Measurements from ENCODE around the gene BAG1. TPM values are rescaled to one million over a fixed set of nuclear protein-coding genes. Genes with fewer than 3 reads are reported as not detected.
A peak's percentile ranks its signal among the peaks of the same experiment; 100 is the strongest.

BAG1 gene
- total RNA-seq, 2 donors from 2014 or later: 38.7 to 39.9 TPM

DNA sequence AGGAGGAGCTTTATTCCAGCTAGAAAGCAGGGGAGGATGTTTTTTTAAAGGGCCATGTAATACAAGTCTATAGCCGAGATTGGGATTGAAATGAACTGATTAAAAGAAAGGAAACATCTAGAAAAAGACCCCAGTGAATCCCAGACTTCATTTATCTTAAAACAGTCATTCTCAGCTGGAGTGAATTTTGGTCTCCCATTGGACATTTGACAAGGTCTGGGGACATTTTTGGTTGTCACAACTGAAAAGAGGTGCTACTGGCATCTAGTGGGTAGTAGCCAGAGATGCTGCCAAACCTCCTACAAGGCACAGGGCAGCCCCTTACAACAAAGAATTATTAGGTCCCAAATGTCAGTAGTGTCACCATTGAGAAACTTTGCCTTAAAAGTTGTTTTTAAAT is 40.8 kb downstream of the BAG1 start:
- 89 to 100% methylated on average over 1 of the region's 1 CpG for WGBS, 2 experiments (ENCODE audit: insufficient coverage in 1 of 2, insufficient read length in 1 of 2)

DNA sequence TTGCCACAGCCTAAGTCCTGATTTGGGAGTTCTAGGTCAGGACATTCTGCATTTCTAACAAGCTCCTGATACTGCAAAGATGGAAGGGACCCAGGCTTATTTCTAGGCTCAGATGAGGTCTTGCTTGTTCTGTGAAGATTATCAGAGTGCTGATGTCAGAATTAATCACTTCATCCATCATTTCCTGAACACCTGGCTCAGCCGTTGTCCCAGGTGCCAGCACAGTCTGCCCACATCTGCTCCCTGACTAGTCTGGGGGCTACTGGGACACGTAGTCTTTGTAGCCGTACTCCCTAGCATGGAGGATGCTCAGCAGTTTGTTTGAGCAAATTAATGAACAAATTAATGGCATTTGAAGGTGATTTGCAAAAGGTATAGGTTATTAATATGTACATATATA is 42.5 kb downstream of the BAG1 start:
- H3K36me3 ChIP-seq (ENCODE audit: control insufficient read depth, insufficient read depth, low read length): no peaks in the 10 kb centered on the region
- no peaks in the 10 kb centered on the region for H3K4me1 ChIP-seq (ENCODE audit: control insufficient read depth, insufficient read depth, low read length)
- H3K27me3 ChIP-seq (ENCODE audit: control insufficient read depth, insufficient read depth, low read length, poor library complexity, severe bottlenecking): peaks cover 4% of the 10 kb centered on the region
- no peak overlapping the region for H3K27ac ChIP-seq (ENCODE audit: low read depth, low read length)
- TF ChIP-seq, protein P1, sequence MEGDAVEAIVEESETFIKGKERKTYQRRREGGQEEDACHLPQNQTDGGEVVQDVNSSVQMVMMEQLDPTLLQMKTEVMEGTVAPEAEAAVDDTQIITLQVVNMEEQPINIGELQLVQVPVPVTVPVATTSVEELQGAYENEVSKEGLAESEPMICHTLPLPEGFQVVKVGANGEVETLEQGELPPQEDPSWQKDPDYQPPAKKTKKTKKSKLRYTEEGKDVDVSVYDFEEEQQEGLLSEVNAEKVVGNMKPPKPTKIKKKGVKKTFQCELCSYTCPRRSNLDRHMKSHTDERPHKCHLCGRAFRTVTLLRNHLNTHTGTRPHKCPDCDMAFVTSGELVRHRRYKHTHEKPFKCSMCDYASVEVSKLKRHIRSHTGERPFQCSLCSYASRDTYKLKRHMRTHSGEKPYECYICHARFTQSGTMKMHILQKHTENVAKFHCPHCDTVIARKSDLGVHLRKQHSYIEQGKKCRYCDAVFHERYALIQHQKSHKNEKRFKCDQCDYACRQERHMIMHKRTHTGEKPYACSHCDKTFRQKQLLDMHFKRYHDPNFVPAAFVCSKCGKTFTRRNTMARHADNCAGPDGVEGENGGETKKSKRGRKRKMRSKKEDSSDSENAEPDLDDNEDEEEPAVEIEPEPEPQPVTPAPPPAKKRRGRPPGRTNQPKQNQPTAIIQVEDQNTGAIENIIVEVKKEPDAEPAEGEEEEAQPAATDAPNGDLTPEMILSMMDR (conservative IDR thresholded peaks at IDR 0.05): no peak
- Mint-ChIP-seq H3K4me3 (no peak overlapping the region), H3K9me3 (no peaks in the 10 kb centered on the region), H3K4me1 (peaks cover 13% of the 10 kb centered on the region), H3K36me3 (ENCODE audit: low read depth) (no peaks in the 10 kb centered on the region), H3K27me3 (ENCODE audit: insufficient read depth) (peaks cover 8% of the 10 kb centered on the region), H3K27ac (no peak overlapping the region)
- no peak overlapping the region for H3K4me3 ChIP-seq (ENCODE audit: low read length)
- no peak overlapping the region for H3K9ac ChIP-seq (ENCODE audit: extremely low read depth, low read length, poor library complexity, severe bottlenecking)
- WGBS, 2 experiments (ENCODE audit: insufficient coverage in 1 of 2, insufficient read length in 1 of 2): 93 to 100% methylated on average over 1 to 3 of the region's 3 CpGs
- no peaks in the 10 kb centered on the region for H3K9me3 ChIP-seq (ENCODE audit: control insufficient read depth, low read length)
- DNase-seq: no peak

More for the DNA sequence above, 40.8 kb downstream of the BAG1 start:
- Histone ChIP-seq H3K4me1 (ENCODE audit: control insufficient read depth, insufficient read depth, low read length) (no peaks in the 10 kb centered on the region), H3K27ac (ENCODE audit: low read depth, low read length) (no peak overlapping the region), H3K9ac (ENCODE audit: extremely low read depth, low read length, poor library complexity, severe bottlenecking) (no peak overlapping the region), H3K36me3 (ENCODE audit: control insufficient read depth, insufficient read depth, low read length) (no peaks in the 10 kb centered on the region), H3K27me3 (ENCODE audit: control insufficient read depth, insufficient read depth, low read length, poor library complexity, severe bottlenecking) (no peaks in the 10 kb centered on the region), H3K9me3 (ENCODE audit: control insufficient read depth, low read length) (no peaks in the 10 kb centered on the region), H3K4me3 (ENCODE audit: low read length) (no peak overlapping the region)
- Mint-ChIP-seq H3K4me3 (no peak overlapping the region), H3K36me3 (ENCODE audit: low read depth) (no peaks in the 10 kb centered on the region), H3K9me3 (no peaks in the 10 kb centered on the region), H3K4me1 (peaks cover 13% of the 10 kb centered on the region), H3K27me3 (ENCODE audit: insufficient read depth) (no peaks in the 10 kb centered on the region), H3K27ac (no peak overlapping the region)
- TF ChIP-seq, protein P1 (conservative IDR thresholded peaks at IDR 0.05): peak; percentile 60
- DNase-seq: no peak

DNA sequence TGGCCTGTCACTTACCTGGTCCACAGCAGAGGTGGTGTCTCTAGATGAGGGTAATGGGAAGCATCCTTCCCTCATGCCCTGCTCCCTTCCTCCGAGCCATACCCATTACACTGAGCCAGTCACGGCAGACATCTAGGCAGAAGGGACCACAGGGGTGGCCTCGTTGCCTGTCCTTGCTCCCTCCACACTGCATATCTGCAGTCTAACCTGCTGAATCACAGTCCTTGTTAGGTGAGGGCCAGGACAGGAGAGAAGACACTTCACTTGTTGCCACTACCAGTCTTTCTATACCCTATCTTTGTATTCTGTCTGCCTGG is 43.0 kb downstream of the BAG1 start:
- H3K36me3 ChIP-seq (ENCODE audit: control insufficient read depth, insufficient read depth, low read length): no peaks in the 10 kb centered on the region
- H3K27ac ChIP-seq (ENCODE audit: low read depth, low read length): no peak overlapping the region
- no peaks in the 10 kb centered on the region for H3K9me3 ChIP-seq (ENCODE audit: control insufficient read depth, low read length)
- Mint-ChIP-seq H3K27ac (no peak overlapping the region), H3K36me3 (ENCODE audit: low read depth) (no peaks in the 10 kb centered on the region), H3K9me3 (no peaks in the 10 kb centered on the region), H3K4me3 (no peak overlapping the region), H3K27me3 (ENCODE audit: insufficient read depth) (peaks cover 11% of the 10 kb centered on the region), H3K4me1 (peaks cover 13% of the 10 kb centered on the region)
- 90% methylated on average over 3 of the region's 3 CpGs; no CpG with 5 or more reads in 1 of the 2 experiments for WGBS, 2 experiments (ENCODE audit: insufficient coverage in 1 of 2, insufficient read length in 1 of 2)
- no peaks in the 10 kb centered on the region for H3K4me1 ChIP-seq (ENCODE audit: control insufficient read depth, insufficient read depth, low read length)
- no peak overlapping the region for H3K9ac ChIP-seq (ENCODE audit: extremely low read depth, low read length, poor library complexity, severe bottlenecking)
- DNase-seq: no peak
- peaks cover 5% of the 10 kb centered on the region for H3K27me3 ChIP-seq (ENCODE audit: control insufficient read depth, insufficient read depth, low read length, poor library complexity, severe bottlenecking)
- TF ChIP-seq, protein P1 (conservative IDR thresholded peaks at IDR 0.05): no peak
- H3K4me3 ChIP-seq (ENCODE audit: low read length): no peak overlapping the region
